Frontal cortex (tissue), 4 donors: ENCODE data around the gene FOXD2. TPM values are rescaled to one million over a fixed set of nuclear protein-coding genes. Genes with fewer than 3 reads are reported as not detected.
A peak's percentile ranks its signal among the peaks of the same experiment; 100 is the strongest.

Source experiments
- DNase-seq, 2 donors: peaks; one replicate each; pipeline ENCODE4 v3.0.0; 2012; ENCODE audit warnings: low spot score in 2 of 2
- FAIRE-seq: peaks from 2 replicates; lab custom pipeline; 2012; peaks lifted over from hg19 to GRCh38; lab: Jason Lieb, UNC
- total RNA-seq: library from RNA; depleted of rRNA; stranded (reverse); fragments of >200 nt; gene quantifications from one replicate; pipeline ENCODE4 v1.2.3, GENCODE V29; 2014
- donor health status: control.
- donor health status: control.
- donor health status: control.

The FOXD2 gene
- total RNA-seq, 1 donor from 2014 or later, result under 0.01 TPM

GRCh38 chr1:47416319-47417169 lies 21.3 kb upstream of the FOXD2 start:
- FAIRE-seq (no peak), DNase-seq (no peak)

GRCh38 chr1:47417170-47418044 lies 20.4 kb upstream of the FOXD2 start:
- FAIRE-seq (no peak), DNase-seq (no peak)

- FAIRE-seq (no peak), DNase-seq (no peak)
These were observed 19.7 kb upstream of the FOXD2 start for GRCh38 chr1:47418122-47418521.

- DNase-seq, result no peak
- no peak for FAIRE-seq
These were observed 19.0 kb upstream of the FOXD2 start for GRCh38 chr1:47418681-47419325.

GRCh38 chr1:47420547-47420946 lies 17.3 kb upstream of the FOXD2 start:
- FAIRE-seq (no peak), DNase-seq (no peak)

- FAIRE-seq, result no peak
- DNase-seq, result no peak
These were observed 14.0 kb upstream of the FOXD2 start for GRCh38 chr1:47423872-47424271.

GRCh38 chr1:47424336-47424982 lies 13.4 kb upstream of the FOXD2 start:
- FAIRE-seq, result no peak
- no peak for DNase-seq

GRCh38 chr1:47431534-47431933 lies 6.3 kb upstream of the FOXD2 start:
- FAIRE-seq, result no peak
- no peak for DNase-seq

GRCh38 chr1:47432071-47433036 lies 5.5 kb upstream of the FOXD2 start:
- DNase-seq (peak in 1 of 2 donors; percentile 81), FAIRE-seq (no peak)

- DNase-seq (no peak), FAIRE-seq (no peak)
These were observed 4.8 kb upstream of the FOXD2 start for GRCh38 chr1:47433037-47433421.

GRCh38 chr1:47433477-47434050 lies 4.3 kb upstream of the FOXD2 start:
- DNase-seq, result no peak
- no peak for FAIRE-seq

GRCh38 chr1:47434051-47434842 lies 3.6 kb upstream of the FOXD2 start:
- no peak for FAIRE-seq
- DNase-seq, result no peak

GRCh38 chr1:47435506-47436303 lies 2.1 kb upstream of the FOXD2 start:
- DNase-seq (no peak), FAIRE-seq (no peak)

- DNase-seq, result no peak
- FAIRE-seq, result no peak
These were observed 1.4 kb upstream of the FOXD2 start for GRCh38 chr1:47436304-47436978.

- FAIRE-seq (no peak), DNase-seq (no peak)
These were observed 831 bp upstream of the FOXD2 start for GRCh38 chr1:47436979-47437446.
